GM23338 (cell line): ENCODE results near the gene MKNK2. TPM values are rescaled to one million over a fixed set of nuclear protein-coding genes. Genes with fewer than 3 reads are reported as not detected.

Experiments
- CREB1 ChIP-seq: fragments of 250-450 bp; sonication (Bioruptor Pico); IDR thresholded peaks from 2 replicates; pipeline ENCODE4 v1.5.0; 2020; ENCODE audit warnings: low read depth, mild to moderate bottlenecking, moderate library complexity
- ETS1 ChIP-seq: IDR thresholded peaks from 2 replicates; pipeline ENCODE4 v1.6.1; 2016; ENCODE audit warnings: antibody characterized with exemption
- EZH2 ChIP-seq: fragments of 200-600 bp; sonication (generic); IDR thresholded peaks from one replicate; pipeline ENCODE4 v1.8.0; 2017; ENCODE audit warnings: antibody characterized with exemption, mild to moderate bottlenecking, low read depth; ENCODE audit not compliant: unreplicated experiment
- EZH2phosphoT487 ChIP-seq: fragments of 200-600 bp; sonication (generic); IDR thresholded peaks from one replicate; pipeline ENCODE4 v1.8.1; 2018; ENCODE audit warnings: antibody characterized with exemption; ENCODE audit not compliant: unreplicated experiment
- POLR2AphosphoS5 ChIP-seq: IDR thresholded peaks from 2 replicates; pipeline ENCODE4 v1.6.1; 2016; ENCODE audit warnings: antibody characterized with exemption, low read depth
- REST ChIP-seq: IDR thresholded peaks from one replicate; pipeline ENCODE4 v1.6.1; 2018; ENCODE audit warnings: antibody characterized with exemption; ENCODE audit not compliant: unreplicated experiment
- STAT1 ChIP-seq: IDR thresholded peaks from one replicate; pipeline ENCODE4 v1.6.1; 2016; ENCODE audit warnings: antibody characterized with exemption; ENCODE audit not compliant: unreplicated experiment
- ZNF114 ChIP-seq: fragments of 250-450 bp; sonication (Bioruptor Pico); IDR thresholded peaks from 2 replicates; pipeline ENCODE4 v1.5.0; 2020; ENCODE audit warnings: mild to moderate bottlenecking, moderate library complexity
- ZNF331 ChIP-seq: fragments of 250-450 bp; sonication (Bioruptor Pico); IDR thresholded peaks from 2 replicates; pipeline ENCODE4 v1.5.0; 2020; ENCODE audit warnings: low read depth, mild to moderate bottlenecking, moderate library complexity
- ZNF462 ChIP-seq: fragments of 250-450 bp; sonication (Bioruptor Pico); IDR thresholded peaks from 2 replicates; pipeline ENCODE4 v1.5.0; 2020; ENCODE audit warnings: mild to moderate bottlenecking, moderate library complexity
- polyA plus RNA-seq: library from polyadenylated mRNA; unstranded; fragments of >200 nt; fragmentation: Nextera tagmentation; extraction: Ambion mirVana; gene quantifications from 2 replicates; pipeline ENCODE4 v1.2.1, GENCODE V29; 2016
- total RNA-seq: library from RNA; depleted of rRNA; stranded (reverse); fragments of >200 nt; shearing (Covaris generic); gene quantifications from 2 replicates; pipeline ENCODE4 v1.2.3, GENCODE V29; 2014

Gene MKNK2
- total and polyA plus RNA-seq, 2 experiments from 2014 or later = 71.0 to 159 TPM

- TF ChIP-seq ZNF462 (no peak), ZNF114 (no peak), ETS1 (no peak), CREB1 (CRISPR knock-in tag) (no peak), POLR2AphosphoS5 (no peak), EZH2 (no peak), EZH2phosphoT487 (no peak), REST (no peak), STAT1 (no peak), ZNF331 (CRISPR knock-in tag) (no peak)
Measured at GRCh38 chr19:2016041-2016807, 34.8 kb downstream of the MKNK2 start (continued).
